GM12892 (cell line): Measurements from ENCODE around the gene TOGARAM2.

Source experiments
- POLR2A ChIP-seq: IDR thresholded peaks from 2 replicates; pipeline ENCODE4 v1.6.1; 2011; ENCODE audit warnings: low read depth, low read length, control low read depth
- POLR2AphosphoS5 ChIP-seq: IDR thresholded peaks from 2 replicates; pipeline ENCODE4 v1.6.1; 2011; ENCODE audit warnings: low read depth, low read length, control low read depth

DNA sequence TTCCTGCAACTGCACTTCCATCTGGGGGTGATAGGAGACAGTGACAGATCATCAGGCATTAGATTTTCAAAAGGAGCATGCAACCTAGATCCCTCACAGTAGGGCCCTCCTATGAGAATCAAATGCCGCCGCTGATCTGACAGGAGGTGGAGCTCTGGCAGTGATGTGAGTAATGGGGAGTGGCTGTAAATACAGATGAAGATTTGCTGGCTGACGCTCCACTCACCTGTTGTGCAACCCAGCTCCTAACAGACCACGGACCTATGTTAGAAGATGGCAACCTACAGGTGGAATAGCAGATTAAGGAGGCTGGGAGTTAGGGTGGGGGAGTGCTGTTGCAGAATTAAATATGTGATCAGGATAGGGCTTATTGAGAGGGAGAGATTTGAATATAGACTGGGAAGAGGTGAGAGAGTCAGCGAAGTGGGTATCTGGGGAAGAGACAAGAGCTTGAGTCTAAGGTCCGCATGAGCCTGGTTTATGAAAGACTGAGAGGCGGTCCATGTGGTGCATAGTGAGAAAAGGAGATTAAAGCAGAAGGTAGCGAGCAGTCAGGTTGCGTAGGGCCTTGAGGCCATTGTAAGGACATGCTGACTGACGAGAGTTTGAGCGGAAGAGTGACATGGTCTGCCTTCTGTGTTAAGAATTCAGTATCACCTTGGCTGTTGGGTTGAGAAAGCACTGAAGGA, 31.3 kb upstream of the TOGARAM2 start:
- TF ChIP-seq POLR2A: peak; percentile 33; the same call in 1 of the 2 replicates
- no peak for TF ChIP-seq POLR2AphosphoS5
